Measurements from ENCODE around the gene NR5A2.

- no peak for TF ChIP-seq POLR2A (IDR thresholded peaks at IDR 0.05)
- no peak for TF ChIP-seq CTCF (IDR thresholded peaks at IDR 0.05 in 8 of 11, conservative IDR thresholded peaks at IDR 0.05 in 3 of 11)
- TF ChIP-seq POLR2AphosphoS5 (IDR thresholded peaks at IDR 0.05): no peak
These were observed 156.1 kb downstream of the NR5A2 start for GRCh38 chr1:200183637-200184036.
